Measurements from ENCODE around the gene KRTAP10-11. TPM values are rescaled to one million over a fixed set of nuclear protein-coding genes. Genes with fewer than 3 reads are reported as not detected.
"Not testable (repeated sequence)": the region's sequence is repeated elsewhere in the genome, so short reads cannot be mapped to it uniquely, and the experiment has no call there.

The KRTAP10-11 gene
- total RNA-seq, 2 donors from 2014 or later: not detected

GRCh38 chr21:44684483-44684882, 38.3 kb downstream of the KRTAP10-11 start:
- no peak for TF ChIP-seq CTCF (IDR thresholded peaks at IDR 0.05)
- Histone ChIP-seq H3K27me3 (no peaks in the 10 kb centered on the region), H3K9ac (ENCODE audit: low read depth in 2 of 2, low read length in 2 of 2) (no peak overlapping the region), H3K36me3 (no peaks in the 10 kb centered on the region), H3K27ac (no peak overlapping the region), H3K9me3 (no peaks in the 10 kb centered on the region), H3K4me3 (no peak overlapping the region), H3K4me1 (no peaks in the 10 kb centered on the region)
- intact Hi-C loops (cut with DNase I): no loop called here
- no peak for DNase-seq

GRCh38 chr21:44685050-44685449, 38.8 kb downstream of the KRTAP10-11 start:
- H3K36me3 ChIP-seq; DNase-seq; H3K9me3 ChIP-seq; intact Hi-C loops (cut with DNase I); H3K4me3 ChIP-seq; H3K27me3 ChIP-seq; H3K9ac ChIP-seq (ENCODE audit: low read depth in 2 of 2, low read length in 2 of 2); H3K27ac ChIP-seq; H3K4me1 ChIP-seq: not testable (repeated sequence)

GRCh38 chr21:44686000-44686781, 40.0 kb downstream of the KRTAP10-11 start:
- intact Hi-C loops (cut with DNase I): no loop called here
- DNase-seq: no peak
- no peak for TF ChIP-seq CTCF (IDR thresholded peaks at IDR 0.05)

GRCh38 chr21:44686843-44687561, 40.8 kb downstream of the KRTAP10-11 start:
- DNase-seq: no peak
- Histone ChIP-seq H3K27me3 (no peaks in the 10 kb centered on the region), H3K9ac (ENCODE audit: low read depth in 2 of 2, low read length in 2 of 2) (no peak overlapping the region), H3K4me3 (no peak overlapping the region), H3K27ac (no peak overlapping the region), H3K4me1 (no peaks in the 10 kb centered on the region), H3K9me3 (no peaks in the 10 kb centered on the region), H3K36me3 (no peaks in the 10 kb centered on the region)
- intact Hi-C loops (cut with DNase I): no loop called here
- no peak for TF ChIP-seq CTCF (IDR thresholded peaks at IDR 0.05)

More at GRCh38 chr21:44686000-44686781, 40.0 kb downstream of the KRTAP10-11 start:
- no peaks in the 10 kb centered on the region for H3K4me1 ChIP-seq
- no peaks in the 10 kb centered on the region for H3K27me3 ChIP-seq
- H3K27ac ChIP-seq: no peak overlapping the region
- no peaks in the 10 kb centered on the region for H3K36me3 ChIP-seq
- H3K9ac ChIP-seq (ENCODE audit: low read depth in 2 of 2, low read length in 2 of 2): no peak overlapping the region
- H3K9me3 ChIP-seq: no peaks in the 10 kb centered on the region
- no peak overlapping the region for H3K4me3 ChIP-seq

- H3K27me3 ChIP-seq: no peaks in the 10 kb centered on the region
- H3K9ac ChIP-seq (ENCODE audit: low read depth in 2 of 2, low read length in 2 of 2): no peak overlapping the region
- no peak overlapping the region for H3K4me3 ChIP-seq
- intact Hi-C loops (cut with DNase I): no loop called here
- no peak for TF ChIP-seq CTCF (IDR thresholded peaks at IDR 0.05)
- DNase-seq: no peak
- H3K9me3 ChIP-seq: no peaks in the 10 kb centered on the region
- H3K36me3 ChIP-seq: no peaks in the 10 kb centered on the region
- no peak overlapping the region for H3K27ac ChIP-seq
- H3K4me1 ChIP-seq: no peaks in the 10 kb centered on the region
Measured at GRCh38 chr21:44687671-44688070, 41.5 kb downstream of the KRTAP10-11 start.

GRCh38 chr21:44689740-44690139, 43.5 kb downstream of the KRTAP10-11 start:
- H3K36me3 ChIP-seq; H3K27me3 ChIP-seq; intact Hi-C loops (cut with DNase I): not testable (repeated sequence)

More at GRCh38 chr21:44689740-44690139, 43.5 kb downstream of the KRTAP10-11 start:
- H3K9ac ChIP-seq (ENCODE audit: low read depth in 2 of 2, low read length in 2 of 2); H3K9me3 ChIP-seq; H3K4me3 ChIP-seq; DNase-seq; H3K27ac ChIP-seq; H3K4me1 ChIP-seq: not testable (repeated sequence)
